Hair follicle dermal papilla cell (primary cell): Measurements from ENCODE around the gene AGRP. TPM values are rescaled to one million over a fixed set of nuclear protein-coding genes. Genes with fewer than 3 reads are reported as not detected.

Experiments
- total RNA-seq: library from RNA; depleted of rRNA; stranded (reverse); fragments of >200 nt; gene quantifications from 2 replicates; pipeline ENCODE4 v1.2.3, GENCODE V29; 2012

Gene AGRP, protein sequence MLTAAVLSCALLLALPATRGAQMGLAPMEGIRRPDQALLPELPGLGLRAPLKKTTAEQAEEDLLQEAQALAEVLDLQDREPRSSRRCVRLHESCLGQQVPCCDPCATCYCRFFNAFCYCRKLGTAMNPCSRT
- total RNA-seq: not detected in 2 replicates

GRCh38 chr16:67483150-67483549, at the start of gene AGRP:
AGRP (minus strand) TSS chr16:67483547; CDS start chr16:67483398, 149 bp downstream.

DNA sequence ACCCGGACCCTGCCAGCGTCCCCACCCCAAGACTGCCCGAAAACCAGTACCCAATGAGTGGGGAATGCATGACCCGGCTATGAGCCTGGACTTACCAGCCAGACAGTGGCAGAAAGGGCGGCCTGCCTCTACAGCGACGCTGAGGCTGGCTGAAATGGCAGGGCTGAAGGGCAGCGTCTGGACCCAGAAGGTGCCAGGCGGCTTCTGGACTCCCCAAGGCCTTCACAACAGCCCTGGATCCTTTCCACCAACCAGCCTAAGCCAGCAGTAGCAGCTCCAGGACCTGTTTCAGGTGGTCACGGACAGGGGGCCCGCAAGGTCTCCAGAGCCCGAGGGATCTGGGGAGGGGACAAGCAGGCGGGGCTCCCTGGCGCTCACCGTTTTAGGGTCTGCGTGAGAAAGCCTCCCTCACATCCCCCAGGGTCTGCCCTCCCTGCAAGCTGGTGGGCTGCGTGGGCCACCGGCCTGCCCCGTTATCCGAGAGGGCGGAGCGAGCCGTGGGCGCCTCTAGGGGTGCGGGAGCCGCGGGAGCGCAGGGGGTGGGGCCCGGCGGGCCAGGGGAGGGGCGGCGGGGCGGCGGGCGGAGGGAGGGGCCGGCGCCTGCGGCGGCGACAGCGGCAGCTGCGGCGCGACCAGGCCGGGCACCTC, 45.0 kb upstream of the AGRP start, which contains the start of gene RIPOR1:
Gene RIPOR1 (plus strand): TSS at position 608 of the 648 bp plus-strand sequence. CDS start 9,618 bp downstream, outside the sequence.

GRCh38 chr16:67480833-67481560, 2.4 kb downstream of the AGRP start, which contains the start of gene ATP6V0D1:
ATP6V0D1 (minus strand) TSS chr16:67481157; CDS start chr16:67481086, 71 bp downstream.

Other genes with a start within 250 kb of the AGRP start
- 24.5 and 36.9 TPM in 2 replicates for gene FHOD1, start 236.1 kb downstream of the AGRP start, total RNA-seq
- 3.0 and 4.1 TPM in 2 replicates for gene SLC9A5, start 234.6 kb downstream of the AGRP start, total RNA-seq
- gene PLEKHG4, start 204.0 kb downstream of the AGRP start, total RNA-seq: 52.7 and 60.0 TPM in 2 replicates
- gene KCTD19, start 156.8 kb downstream of the AGRP start, total RNA-seq: under 0.01 TPM in 1 of 2 replicates, not detected in the other
- 0.49 TPM in 1 of 2 replicates, not detected in the other for gene LRRC36, start 156.7 kb downstream of the AGRP start, total RNA-seq
- gene TPPP3, start 90.0 kb downstream of the AGRP start, total RNA-seq: 0.65 and 0.97 TPM in 2 replicates
- 14.7 and 15.3 TPM in 2 replicates for gene ZDHHC1, start 67.1 kb downstream of the AGRP start, total RNA-seq
- gene HSD11B2, start 52.4 kb downstream of the AGRP start, total RNA-seq: not detected in 2 replicates
- 111 and 131 TPM in 2 replicates for gene ATP6V0D1, start 2.4 kb downstream of the AGRP start, total RNA-seq
- gene RIPOR1, start 45.3 kb upstream of the AGRP start, total RNA-seq: 40.4 and 44.9 TPM in 2 replicates
- 23.8 and 27.3 TPM in 2 replicates for gene CTCF, start 79.0 kb upstream of the AGRP start, total RNA-seq
- under 0.01 and 0.32 TPM in 2 replicates for gene CARMIL2, start 161.6 kb upstream of the AGRP start, total RNA-seq
- 12.9 and 16.9 TPM in 2 replicates for gene ACD, start 176.7 kb upstream of the AGRP start, total RNA-seq
- gene PARD6A, start 177.4 kb upstream of the AGRP start, total RNA-seq: 0.97 and 1.1 TPM in 2 replicates
- gene ENKD1, start 183.2 kb upstream of the AGRP start, total RNA-seq: 19.1 and 20.8 TPM in 2 replicates
- gene C16orf86, start 183.3 kb upstream of the AGRP start, total RNA-seq: 5.8 and 12.5 TPM in 2 replicates
- 19.0 and 19.8 TPM in 2 replicates for gene GFOD2, start 235.8 kb upstream of the AGRP start, total RNA-seq